ENCODE data around the gene HNRNPLL. TPM values are rescaled to one million over a fixed set of nuclear protein-coding genes. Genes with fewer than 3 reads are reported as not detected.
"Not testable (repeated sequence)": the region's sequence is repeated elsewhere in the genome, so short reads cannot be mapped to it uniquely, and the experiment has no call there.

Gene HNRNPLL
- total RNA-seq, 3 donors from 2014 or later (not counting 1 experiment from before 2014, with no cell fraction given), result 7.3 to 18.4 (median 8.8) TPM

DNA sequence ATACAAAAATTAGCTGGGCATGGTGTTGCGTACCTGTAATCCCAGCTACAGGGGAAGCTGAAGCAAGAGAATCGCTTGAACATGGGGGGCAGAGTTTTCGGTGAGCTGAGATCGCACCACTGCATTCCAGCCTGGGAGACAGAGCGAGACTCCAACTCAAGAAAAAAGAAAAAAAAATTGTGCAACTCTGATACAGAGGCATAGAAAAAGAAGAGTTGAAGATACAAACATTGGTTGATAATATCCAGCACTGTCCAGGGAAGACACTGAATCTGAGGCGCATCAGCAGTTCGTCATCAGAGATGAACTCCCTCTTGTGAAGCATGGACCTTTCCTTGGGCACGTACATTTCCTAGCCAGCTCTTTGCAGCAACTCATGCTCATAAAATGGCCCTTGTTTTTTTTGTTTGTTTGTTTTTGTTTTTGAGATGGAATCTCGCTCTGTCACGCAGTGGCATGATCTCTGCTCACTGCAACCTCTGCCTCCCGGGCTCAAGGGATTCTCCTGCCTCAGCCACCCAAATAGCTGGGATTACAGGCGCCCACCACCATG is 46.5 kb upstream of the HNRNPLL start:
- no peak overlapping the region for H3K4me3 ChIP-seq (ENCODE audit: low read length)

DNA sequence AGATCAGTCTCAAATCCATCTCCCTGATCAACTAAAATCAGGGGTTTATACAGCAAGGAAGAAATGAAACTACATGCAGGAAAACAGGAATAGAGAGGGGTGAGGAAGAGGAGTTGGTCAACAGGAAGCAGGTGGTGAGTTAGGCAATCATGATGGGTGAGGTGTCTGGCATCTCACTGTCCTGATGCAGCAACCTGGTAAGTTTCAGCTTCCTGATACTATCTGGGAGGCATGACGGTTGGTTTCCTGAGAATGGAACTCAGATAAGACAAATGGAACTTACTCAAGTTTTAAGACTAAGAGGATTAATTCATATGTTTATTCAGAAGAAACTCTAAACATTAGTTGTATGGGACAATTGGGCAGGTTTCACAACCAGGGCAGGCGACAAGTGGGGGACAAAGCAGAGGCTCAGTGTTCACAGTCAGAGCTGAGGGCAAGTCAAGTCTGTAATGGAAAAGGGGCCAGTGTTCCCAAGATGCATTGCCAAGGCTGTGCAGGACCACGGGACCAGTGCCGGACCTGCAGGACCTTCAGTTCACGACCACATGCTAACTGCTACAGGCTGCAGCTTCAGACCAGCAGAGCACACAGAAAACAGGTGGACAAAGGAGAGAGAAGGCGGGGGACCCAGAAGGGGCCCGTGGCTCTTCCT is 45.5 kb upstream of the HNRNPLL start:
- Histone ChIP-seq H3K27ac (ENCODE audit: low read length) (no peak overlapping the region), H3K9me3 (ENCODE audit: control insufficient read depth, insufficient read depth, low read length) (peaks cover 6% of the 10 kb centered on the region), H3K36me3 (ENCODE audit: control insufficient read depth, insufficient read depth, low read length) (no peaks in the 10 kb centered on the region), H3K4me3 (ENCODE audit: low read length) (no peak overlapping the region), H3K4me1 (ENCODE audit: control insufficient read depth, insufficient read depth, low read length) (peaks cover 33% of the 10 kb centered on the region), H3K27me3 (ENCODE audit: control insufficient read depth, insufficient read depth, low read length) (no peaks in the 10 kb centered on the region)
- Mint-ChIP-seq H3K27ac (no peak overlapping the region), H3K36me3 (no peaks in the 10 kb centered on the region), H3K9me3 (no peaks in the 10 kb centered on the region), H3K4me3 (no peak overlapping the region), H3K27me3 (ENCODE audit: low read depth in 2 of 2) (no peaks in the 10 kb centered on the region), H3K4me1 (peaks cover 21 to 23% of the 10 kb centered on the region in 2 donors)
- TF ChIP-seq, protein P1, sequence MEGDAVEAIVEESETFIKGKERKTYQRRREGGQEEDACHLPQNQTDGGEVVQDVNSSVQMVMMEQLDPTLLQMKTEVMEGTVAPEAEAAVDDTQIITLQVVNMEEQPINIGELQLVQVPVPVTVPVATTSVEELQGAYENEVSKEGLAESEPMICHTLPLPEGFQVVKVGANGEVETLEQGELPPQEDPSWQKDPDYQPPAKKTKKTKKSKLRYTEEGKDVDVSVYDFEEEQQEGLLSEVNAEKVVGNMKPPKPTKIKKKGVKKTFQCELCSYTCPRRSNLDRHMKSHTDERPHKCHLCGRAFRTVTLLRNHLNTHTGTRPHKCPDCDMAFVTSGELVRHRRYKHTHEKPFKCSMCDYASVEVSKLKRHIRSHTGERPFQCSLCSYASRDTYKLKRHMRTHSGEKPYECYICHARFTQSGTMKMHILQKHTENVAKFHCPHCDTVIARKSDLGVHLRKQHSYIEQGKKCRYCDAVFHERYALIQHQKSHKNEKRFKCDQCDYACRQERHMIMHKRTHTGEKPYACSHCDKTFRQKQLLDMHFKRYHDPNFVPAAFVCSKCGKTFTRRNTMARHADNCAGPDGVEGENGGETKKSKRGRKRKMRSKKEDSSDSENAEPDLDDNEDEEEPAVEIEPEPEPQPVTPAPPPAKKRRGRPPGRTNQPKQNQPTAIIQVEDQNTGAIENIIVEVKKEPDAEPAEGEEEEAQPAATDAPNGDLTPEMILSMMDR (IDR thresholded peaks at IDR 0.05), result no peak
- WGBS (ENCODE audit: insufficient coverage), result 92% methylated on average over 5 of the region's 7 CpGs
- intact Hi-C loops (cut with micrococcal nuclease), result no loop called here
- ATAC-seq (peak in 1 of 3 donors; percentile 32), DNase-seq (no peak)

More for the DNA sequence above, 46.5 kb upstream of the HNRNPLL start:
- no peak overlapping the region for H3K4me3 Mint-ChIP-seq
- WGBS (ENCODE audit: insufficient coverage), result 97% methylated on average over 12 of the region's 12 CpGs
- H3K27ac Mint-ChIP-seq, result no peak overlapping the region
- H3K9me3 Mint-ChIP-seq, result no peaks in the 10 kb centered on the region
- DNase-seq (no peak), ATAC-seq (no peak)
- H3K4me1 Mint-ChIP-seq, result peaks cover 27 to 31% of the 10 kb centered on the region in 2 donors
- H3K27ac ChIP-seq (ENCODE audit: low read length), result no peak overlapping the region
- peaks cover 6% of the 10 kb centered on the region for H3K9me3 ChIP-seq (ENCODE audit: control insufficient read depth, insufficient read depth, low read length)
- no peaks in the 10 kb centered on the region for H3K27me3 Mint-ChIP-seq (ENCODE audit: low read depth in 2 of 2)
- no peaks in the 10 kb centered on the region for H3K36me3 ChIP-seq (ENCODE audit: control insufficient read depth, insufficient read depth, low read length)
- intact Hi-C loops (cut with micrococcal nuclease), result no loop called here
- H3K4me1 ChIP-seq (ENCODE audit: control insufficient read depth, insufficient read depth, low read length), result peaks cover 34% of the 10 kb centered on the region
- TF ChIP-seq, protein P1 (IDR thresholded peaks at IDR 0.05), result no peak
- H3K27me3 ChIP-seq (ENCODE audit: control insufficient read depth, insufficient read depth, low read length), result no peaks in the 10 kb centered on the region
- no peaks in the 10 kb centered on the region for H3K36me3 Mint-ChIP-seq

DNA sequence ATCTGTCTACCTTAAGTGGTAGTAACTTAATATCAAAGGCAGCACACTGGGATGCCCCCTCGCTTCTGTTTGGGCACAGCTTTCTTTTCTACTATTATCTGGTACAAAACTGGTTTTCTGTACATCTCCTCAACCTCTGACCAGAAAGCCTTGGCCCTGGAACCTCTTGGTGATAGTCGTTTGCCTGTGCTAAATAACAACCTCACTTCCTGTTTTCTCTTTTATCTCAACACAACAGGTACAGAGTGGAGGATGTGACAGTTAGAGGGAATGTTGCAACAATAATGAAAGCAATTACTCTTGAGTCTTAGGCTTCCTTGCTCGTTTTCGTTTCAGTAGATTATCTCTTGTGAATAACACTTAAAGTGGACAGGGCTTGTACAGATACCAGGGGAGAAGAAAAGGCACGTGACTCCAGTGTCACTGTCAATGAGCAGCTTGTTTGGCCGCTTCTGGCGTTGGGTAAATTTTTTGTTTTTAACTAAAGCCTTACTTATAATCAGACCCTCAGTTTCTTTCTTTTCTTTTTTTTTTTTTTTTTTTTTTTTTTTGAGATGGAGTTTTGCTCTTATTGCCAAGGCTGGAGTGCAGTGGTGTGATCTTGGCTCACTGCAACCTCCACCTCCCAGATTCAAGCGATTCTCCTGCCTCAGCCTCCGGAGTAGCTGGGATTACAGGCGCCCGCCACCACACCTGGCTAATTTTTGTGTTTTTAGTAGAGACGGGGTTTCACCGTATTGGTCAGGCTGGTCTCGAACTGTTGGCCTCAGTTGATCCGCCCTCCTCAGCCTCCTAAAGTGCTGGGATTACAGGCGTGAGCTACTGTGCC is 41.2 kb upstream of the HNRNPLL start:
- ATAC-seq, result peak in 2 of 3 donors; percentile 46 to 79

More for the DNA sequence above, 41.2 kb upstream of the HNRNPLL start:
- H3K36me3 Mint-ChIP-seq; H3K9me3 ChIP-seq (ENCODE audit: control insufficient read depth, insufficient read depth, low read length); H3K27me3 ChIP-seq (ENCODE audit: control insufficient read depth, insufficient read depth, low read length); H3K27me3 Mint-ChIP-seq (ENCODE audit: low read depth in 2 of 2); H3K4me3 Mint-ChIP-seq; H3K36me3 ChIP-seq (ENCODE audit: control insufficient read depth, insufficient read depth, low read length); H3K9me3 Mint-ChIP-seq; intact Hi-C loops (cut with micrococcal nuclease); H3K4me3 ChIP-seq (ENCODE audit: low read length): not testable (repeated sequence)
- 70% methylated on average over 11 of the region's 16 CpGs for WGBS (ENCODE audit: insufficient coverage)
- Mint-ChIP-seq H3K27ac (peak overlapping the region in 1 of 2 donors; percentile 74), H3K4me1 (peaks cover 14 to 16% of the 10 kb centered on the region in 2 donors)
- Histone ChIP-seq H3K27ac (ENCODE audit: low read length) (peak overlapping the region; percentile 24), H3K4me1 (ENCODE audit: control insufficient read depth, insufficient read depth, low read length) (peaks cover 20% of the 10 kb centered on the region)
- peak in 1 of 2 donors; percentile 54 for DNase-seq
